NCI-H510A treated with DMSO at 0.1 percent for 48 hours (cell line): ENCODE measurements around the gene CLTCL1.
"Not testable (repeated sequence)": the region's sequence is repeated elsewhere in the genome, so short reads cannot be mapped to it uniquely, and the experiment has no call there.

Experiments used
- DNase-seq: peaks from one replicate; lab custom pipeline; 2025; lab: John Stamatoyannopoulos, UW

Gene CLTCL1

GRCh38 chr22:19218541-19219233 is 72.8 kb downstream of the CLTCL1 start:
- no peak for DNase-seq

- no peak for DNase-seq
Measured at GRCh38 chr22:19216579-19216978, 74.9 kb downstream of the CLTCL1 start.

- no peak for DNase-seq
Measured at GRCh38 chr22:19215360-19215759, 76.2 kb downstream of the CLTCL1 start.

GRCh38 chr22:19214078-19214473 is 77.4 kb downstream of the CLTCL1 start:
- DNase-seq = no peak

- DNase-seq = no peak
Measured at GRCh38 chr22:19213442-19214077, 78.0 kb downstream of the CLTCL1 start.

- DNase-seq = no peak
Measured at GRCh38 chr22:19213001-19213400, 78.5 kb downstream of the CLTCL1 start.

- DNase-seq = no peak
Measured at GRCh38 chr22:19212302-19212870, 79.1 kb downstream of the CLTCL1 start.

GRCh38 chr22:19210188-19210587 is 81.3 kb downstream of the CLTCL1 start:
- DNase-seq = no peak

- DNase-seq = no peak
Measured at GRCh38 chr22:19208287-19208847, 83.2 kb downstream of the CLTCL1 start.

GRCh38 chr22:19207884-19208283 is 83.6 kb downstream of the CLTCL1 start:
- DNase-seq = no peak

- no peak for DNase-seq
Measured at GRCh38 chr22:19207401-19207808, 84.1 kb downstream of the CLTCL1 start.

GRCh38 chr22:19206287-19206686 is 85.2 kb downstream of the CLTCL1 start:
- DNase-seq = no peak

- DNase-seq = no peak
Measured at GRCh38 chr22:19204640-19205039, 86.9 kb downstream of the CLTCL1 start.

GRCh38 chr22:19203834-19204233 is 87.7 kb downstream of the CLTCL1 start:
- DNase-seq = no peak

- not testable (repeated sequence) for DNase-seq
Measured at GRCh38 chr22:19202799-19203186, 88.7 kb downstream of the CLTCL1 start.

- no peak for DNase-seq
Measured at GRCh38 chr22:19201869-19202798, 89.4 kb downstream of the CLTCL1 start.

- no peak for DNase-seq
Measured at GRCh38 chr22:19201130-19201868, 90.2 kb downstream of the CLTCL1 start.

GRCh38 chr22:19199479-19199878 is 92.0 kb downstream of the CLTCL1 start:
- no peak for DNase-seq

- no peak for DNase-seq
Measured at GRCh38 chr22:19197997-19198865, 93.3 kb downstream of the CLTCL1 start.

GRCh38 chr22:19196841-19197612 is 94.5 kb downstream of the CLTCL1 start:
- no peak for DNase-seq
